ENCODE results near the gene FAM216B. TPM values are rescaled to one million over a fixed set of nuclear protein-coding genes. Genes with fewer than 3 reads are reported as not detected.
"Not testable (repeated sequence)": the region's sequence is repeated elsewhere in the genome, so short reads cannot be mapped to it uniquely, and the experiment has no call there.

FAM216B gene
- total RNA-seq, 1 donor from 2014 or later: not detected

GRCh38 chr13:42780044-42780443, 1.3 kb upstream of the FAM216B start:
- no peak for DNase-seq (ENCODE audit: low spot score)

DNA sequence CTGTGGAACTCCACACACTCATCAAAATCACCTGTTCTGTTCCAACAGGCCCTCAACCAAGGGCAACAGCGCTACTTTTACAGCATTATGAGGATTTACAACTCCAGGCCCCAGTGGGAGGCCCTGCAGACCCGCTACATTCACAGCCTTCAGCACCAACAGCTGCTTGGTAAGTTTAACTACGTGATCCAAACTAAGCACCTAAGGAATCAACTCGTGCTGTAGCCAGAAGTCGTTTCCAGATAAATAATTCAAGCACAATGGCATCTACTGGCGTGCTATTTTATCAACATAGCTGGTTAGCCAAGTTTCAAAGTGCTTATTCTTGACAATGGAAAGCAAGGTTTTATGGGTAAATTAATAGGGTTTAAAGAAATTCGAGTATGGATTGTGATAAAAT, 5.3 kb downstream of the FAM216B start:
- DNase-seq (ENCODE audit: low spot score): no peak

GRCh38 chr13:42788601-42789000, 7.2 kb downstream of the FAM216B start:
- DNase-seq (ENCODE audit: low spot score): no peak

- DNase-seq (ENCODE audit: low spot score): no peak
Measured at GRCh38 chr13:42792154-42792553, 10.8 kb downstream of the FAM216B start.

GRCh38 chr13:42794577-42795275, 13.3 kb downstream of the FAM216B start:
- no peak for DNase-seq (ENCODE audit: low spot score)

DNA sequence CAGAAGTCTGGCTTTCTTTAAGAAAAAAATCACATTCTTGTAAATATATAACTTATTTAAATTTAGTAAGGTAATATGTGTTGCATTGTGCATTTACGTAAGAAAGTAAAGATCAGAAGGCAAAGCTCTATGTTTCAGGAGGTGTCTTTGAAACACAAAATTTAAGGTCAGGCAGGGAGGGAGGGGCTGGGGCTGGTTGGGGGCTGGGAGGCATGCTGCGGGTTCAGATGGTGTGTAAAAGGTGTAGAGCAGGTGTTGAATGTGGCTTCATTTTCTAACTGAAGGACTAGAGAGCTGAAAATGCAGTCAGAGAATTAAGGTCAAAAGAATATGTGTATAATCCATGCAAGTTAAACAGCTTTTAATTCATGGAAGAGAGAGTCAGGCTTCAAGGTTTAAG, 14.3 kb downstream of the FAM216B start:
- no peak for DNase-seq (ENCODE audit: low spot score)

DNA sequence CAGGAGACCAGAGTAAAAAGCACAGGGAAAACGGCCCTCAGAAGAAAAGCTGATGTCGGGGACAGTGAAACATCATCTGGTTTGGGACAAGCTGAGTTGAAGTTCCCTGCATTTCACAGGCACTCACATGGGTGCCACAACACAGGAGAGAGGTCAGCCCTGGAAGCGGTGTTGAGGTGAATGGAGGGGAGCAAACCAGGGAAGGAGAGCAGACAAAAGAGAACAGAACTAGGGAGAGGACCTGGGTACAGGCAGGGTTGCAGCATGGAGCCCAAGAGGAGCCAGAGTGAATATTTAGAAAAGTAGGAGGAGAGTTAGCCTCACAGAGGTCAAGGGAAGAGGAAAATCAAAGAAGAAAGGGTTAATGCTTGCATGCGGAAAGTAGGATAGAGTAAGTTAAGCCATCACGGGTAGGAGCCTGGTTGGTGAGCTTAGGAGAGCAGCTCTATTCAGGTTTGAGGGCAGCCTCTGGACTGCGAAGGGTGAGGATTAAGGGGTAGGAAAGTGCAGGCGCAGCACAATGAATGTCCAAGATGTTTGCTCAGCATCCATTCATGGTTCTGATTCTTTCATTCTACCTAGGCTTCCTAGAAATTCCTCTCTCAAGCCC, 15.5 kb downstream of the FAM216B start:
- DNase-seq (ENCODE audit: low spot score): no peak

DNA sequence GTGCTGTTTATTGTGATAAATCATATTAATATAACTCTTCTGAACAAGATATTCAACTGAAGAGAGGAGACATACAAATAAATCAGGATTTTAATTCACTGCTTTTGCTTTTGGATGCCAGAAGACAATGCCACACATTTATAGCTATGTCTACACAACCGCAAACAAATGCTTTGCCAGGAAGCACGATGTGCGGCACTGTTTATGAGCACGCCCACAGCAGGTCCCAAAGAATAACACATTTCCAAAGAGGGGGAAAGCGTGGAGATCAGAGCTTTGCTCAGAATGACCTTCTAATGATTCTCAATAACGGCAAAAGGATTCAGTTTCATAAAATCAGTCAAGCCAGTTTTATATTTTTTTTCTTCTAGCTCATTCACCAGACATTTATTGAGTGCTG, 16.7 kb downstream of the FAM216B start:
- DNase-seq (ENCODE audit: low spot score): no peak

DNA sequence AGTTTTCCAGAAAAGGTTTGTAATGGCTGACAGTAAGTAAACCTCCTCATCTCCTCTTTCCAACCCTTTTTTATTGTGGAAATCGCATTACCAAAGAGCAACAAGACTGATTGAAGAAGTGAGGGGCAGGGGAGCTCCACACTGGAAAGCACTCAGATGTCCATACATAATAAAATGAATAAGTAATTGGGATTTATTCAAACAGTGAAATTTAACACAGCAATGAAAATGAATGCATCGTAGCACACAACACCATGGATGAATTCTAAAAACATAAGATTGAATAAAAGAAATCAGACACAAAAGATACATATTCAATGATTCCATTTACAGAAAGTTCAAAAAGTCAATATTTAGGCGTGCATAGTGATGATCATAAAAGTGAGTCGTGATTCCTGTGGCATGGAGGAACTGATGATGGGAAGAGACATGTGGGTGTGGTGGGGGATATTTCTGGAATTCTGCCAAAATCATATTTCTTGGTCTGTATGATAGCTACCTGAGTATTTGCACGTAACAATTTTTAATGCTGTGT, 18.8 kb downstream of the FAM216B start:
- DNase-seq (ENCODE audit: low spot score): no peak

DNA sequence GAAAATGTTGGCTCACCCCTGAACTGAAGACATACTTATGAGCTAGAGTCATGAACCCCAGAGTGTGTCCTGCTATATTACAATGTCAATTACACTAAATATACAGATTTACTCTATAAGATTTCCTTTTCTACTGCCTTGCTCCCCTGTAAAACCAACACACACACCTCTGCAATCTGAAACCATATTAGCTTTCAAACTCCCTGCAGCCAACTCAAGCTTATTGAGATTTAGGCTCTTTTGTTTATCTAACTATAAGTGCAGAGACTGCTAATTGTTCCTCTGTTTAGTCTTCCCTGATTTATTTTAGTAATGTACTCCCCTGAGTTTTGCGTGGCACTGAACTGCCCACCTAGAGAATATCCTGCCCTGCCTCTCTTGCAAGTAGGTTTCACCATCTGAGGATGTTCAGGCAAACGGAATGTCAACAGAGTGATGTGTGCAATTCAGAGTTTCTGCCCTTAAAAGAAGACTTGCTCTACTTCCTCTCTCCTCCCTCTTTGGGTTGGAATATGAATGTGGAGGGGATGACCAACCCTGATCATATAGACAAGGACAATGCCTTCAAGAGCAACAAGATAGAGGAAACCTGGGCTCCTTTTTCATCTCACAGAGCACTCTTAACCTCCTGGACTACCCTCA, 22.3 kb downstream of the FAM216B start:
- no peak for DNase-seq (ENCODE audit: low spot score)

DNA sequence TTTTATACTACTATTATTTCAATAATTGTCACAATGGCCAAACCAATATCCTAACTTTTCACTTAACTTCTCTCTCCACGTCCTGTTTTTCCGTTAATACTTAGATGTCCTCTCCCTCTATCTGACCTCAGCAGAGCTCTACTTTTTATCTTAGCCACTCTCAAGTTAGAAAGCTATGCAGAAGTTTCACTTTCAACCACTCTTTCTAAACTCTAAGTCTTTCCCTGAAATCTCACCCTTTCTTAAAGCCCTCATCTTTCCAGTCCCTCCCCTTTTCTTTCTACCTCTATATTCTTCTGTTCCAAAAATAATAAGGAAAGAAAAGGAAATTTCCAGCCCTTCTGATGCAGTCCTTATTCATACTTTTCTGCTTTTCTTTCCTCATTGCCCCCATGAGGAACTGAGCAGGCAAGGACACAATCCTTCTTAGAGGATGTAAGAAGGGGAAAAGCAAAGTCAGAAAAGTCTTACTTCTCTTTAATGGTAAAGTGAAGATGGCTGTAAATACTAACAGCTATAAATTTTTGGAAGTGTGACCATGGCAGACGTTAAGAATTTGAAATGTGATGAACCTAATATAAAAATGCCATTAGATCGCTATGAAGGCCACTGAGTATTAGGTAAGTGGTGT, 23.0 kb downstream of the FAM216B start:
- no peak for DNase-seq (ENCODE audit: low spot score)

DNA sequence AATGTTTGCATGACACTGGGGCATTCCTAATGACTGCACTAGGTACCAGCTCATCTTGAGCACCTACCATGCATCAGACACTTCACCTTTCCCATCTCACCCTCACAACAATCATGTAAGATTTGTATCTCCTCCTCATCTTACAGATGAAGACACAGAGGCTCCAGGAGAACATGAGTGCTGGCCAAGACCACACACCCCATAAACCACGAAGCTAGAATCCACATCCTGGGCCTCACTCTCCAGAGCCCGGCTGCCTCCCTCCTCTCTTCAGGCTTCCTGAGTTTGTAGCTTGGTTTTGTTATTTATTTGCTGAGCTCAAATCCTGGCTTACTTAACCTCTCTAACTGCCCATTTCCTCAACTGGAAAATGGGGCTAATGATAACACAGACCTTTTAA, 25.9 kb downstream of the FAM216B start:
- no peak for DNase-seq (ENCODE audit: low spot score)

- no peak for DNase-seq (ENCODE audit: low spot score)
Measured at GRCh38 chr13:42807866-42808265, 26.5 kb downstream of the FAM216B start.

DNA sequence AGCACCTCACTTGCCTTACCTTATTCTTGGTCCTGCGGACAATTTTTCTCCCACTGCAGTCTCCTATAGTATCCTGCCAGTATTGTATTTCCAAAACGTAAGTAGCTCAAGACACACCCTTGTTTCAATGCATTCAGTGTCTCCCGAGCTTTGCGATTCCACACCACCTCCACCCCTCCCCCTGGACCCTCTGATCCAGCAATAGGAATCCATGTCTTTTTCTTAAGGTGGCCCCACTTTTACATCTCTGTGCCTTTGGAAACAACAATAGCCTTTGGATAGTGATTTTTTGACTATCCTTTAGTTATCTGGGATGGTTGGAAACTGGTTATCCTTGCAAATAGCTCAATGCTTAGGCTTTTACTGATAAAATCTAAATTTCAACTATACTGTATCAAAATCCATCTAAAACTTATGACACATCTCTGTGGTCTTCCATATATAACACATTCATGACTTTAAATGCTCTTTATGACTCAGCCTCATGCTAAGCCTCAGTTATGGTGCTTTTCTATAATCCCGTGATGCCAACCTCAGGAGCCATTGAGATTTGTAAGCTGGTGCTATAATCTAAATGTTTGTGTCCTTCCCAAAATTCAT, 27.1 kb downstream of the FAM216B start:
- DNase-seq (ENCODE audit: low spot score): no peak

GRCh38 chr13:42812316-42812715, 30.9 kb downstream of the FAM216B start:
- DNase-seq (ENCODE audit: low spot score): no peak

GRCh38 chr13:42814868-42815267, 33.5 kb downstream of the FAM216B start:
- no peak for DNase-seq (ENCODE audit: low spot score)

DNA sequence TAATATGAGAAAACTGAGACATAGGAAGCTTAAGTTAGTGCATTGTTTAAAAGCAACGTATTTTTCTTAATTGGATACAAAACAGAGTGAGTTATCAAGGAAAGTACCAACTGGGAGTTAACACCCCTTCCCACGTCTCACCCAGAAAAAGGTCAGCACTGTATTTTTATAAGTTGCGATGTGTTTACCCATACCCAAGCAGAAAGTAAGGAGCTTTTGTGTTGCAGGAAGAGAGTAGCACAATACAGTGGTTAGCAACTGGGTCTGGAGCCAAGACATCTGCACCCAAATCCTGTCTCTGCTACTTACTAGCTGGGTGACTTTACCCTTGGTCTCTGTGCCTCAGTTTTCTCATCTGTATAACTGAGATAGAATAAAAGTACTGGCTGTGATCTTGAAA, 34.3 kb downstream of the FAM216B start:
- DNase-seq (ENCODE audit: low spot score): no peak

DNA sequence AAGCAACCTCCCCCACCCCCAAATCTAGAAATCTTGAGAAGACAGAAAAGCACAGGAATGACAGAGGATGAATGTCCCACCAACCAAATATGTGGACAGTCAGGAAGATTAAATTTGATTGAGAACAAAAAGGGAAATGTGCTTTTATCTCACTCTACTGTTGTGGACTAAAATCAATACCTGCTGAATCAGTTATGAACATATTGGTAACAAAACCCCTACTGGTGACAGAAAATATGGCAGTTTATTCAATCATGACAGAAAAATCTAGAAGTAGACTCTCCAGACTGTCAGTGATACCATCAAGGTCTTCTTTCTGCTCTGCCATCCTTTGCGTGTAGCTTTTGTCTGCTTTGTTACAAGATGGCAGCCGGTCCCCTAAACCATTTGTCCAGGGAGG, 35.2 kb downstream of the FAM216B start:
- no peak for DNase-seq (ENCODE audit: low spot score)

GRCh38 chr13:42819687-42820086, 38.3 kb downstream of the FAM216B start:
- not testable (repeated sequence) for DNase-seq (ENCODE audit: low spot score)

DNA sequence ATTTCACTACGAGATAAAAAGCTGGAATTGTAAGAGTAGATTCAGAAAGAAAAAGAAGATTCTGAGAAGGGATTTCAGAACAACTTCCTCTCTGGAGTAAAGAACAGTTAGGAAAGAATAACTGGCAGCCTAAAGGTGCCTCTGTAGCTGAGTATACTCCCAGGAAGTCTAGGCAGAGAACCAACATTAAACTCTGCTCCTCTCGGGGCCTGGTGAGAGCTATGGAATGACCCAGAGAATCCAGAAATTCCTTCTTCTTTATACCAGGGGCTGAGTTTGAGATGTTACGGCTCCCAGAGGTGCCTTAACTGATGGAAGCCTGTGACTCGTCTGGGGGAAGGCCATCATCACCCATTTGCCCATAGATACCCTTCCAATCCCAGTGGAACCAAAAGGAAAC, 39.1 kb downstream of the FAM216B start:
- DNase-seq (ENCODE audit: low spot score): no peak

GRCh38 chr13:42821437-42821836, 40.1 kb downstream of the FAM216B start:
- no peak for DNase-seq (ENCODE audit: low spot score)
